ENCODE measurements around the gene ABI2.

Gene ABI2

DNA sequence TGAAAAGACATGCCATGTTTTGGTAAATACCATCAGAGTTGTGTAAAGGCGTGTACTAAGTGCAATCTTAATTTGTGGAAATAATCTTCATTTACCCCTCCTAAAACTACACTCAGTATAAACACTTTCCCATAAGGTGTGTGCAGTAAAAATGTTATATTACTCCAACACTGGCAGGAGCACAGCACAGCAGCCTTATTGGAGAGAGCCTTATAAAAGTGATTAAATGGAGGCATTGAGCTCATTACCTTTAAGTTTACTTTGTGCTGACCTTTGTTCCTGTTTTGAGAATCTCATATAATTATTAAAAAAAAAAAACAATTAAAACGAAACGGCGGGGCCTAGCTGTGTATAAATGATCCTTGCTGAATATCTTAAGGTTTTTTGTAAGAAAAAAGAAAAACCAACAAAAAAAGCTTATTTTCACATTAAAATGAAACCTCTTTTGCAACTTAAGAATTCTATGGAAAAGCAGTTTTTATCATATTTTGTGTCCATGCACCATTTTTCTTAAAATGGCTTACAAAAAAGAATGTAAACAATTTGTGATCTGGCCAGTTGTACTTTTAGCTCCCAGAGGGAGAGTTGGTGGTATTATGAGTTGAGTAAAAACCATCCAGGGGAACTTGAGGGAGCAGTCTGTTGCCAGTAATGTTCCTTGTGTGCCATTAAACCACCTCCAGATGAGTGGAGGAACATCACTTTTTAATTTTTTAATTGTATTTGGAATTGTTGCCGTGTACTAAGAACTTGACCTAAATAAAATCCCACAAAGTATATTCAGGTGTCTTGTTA is 103.4 kb downstream of the ABI2 start:
- DNase-seq: no peak

DNA sequence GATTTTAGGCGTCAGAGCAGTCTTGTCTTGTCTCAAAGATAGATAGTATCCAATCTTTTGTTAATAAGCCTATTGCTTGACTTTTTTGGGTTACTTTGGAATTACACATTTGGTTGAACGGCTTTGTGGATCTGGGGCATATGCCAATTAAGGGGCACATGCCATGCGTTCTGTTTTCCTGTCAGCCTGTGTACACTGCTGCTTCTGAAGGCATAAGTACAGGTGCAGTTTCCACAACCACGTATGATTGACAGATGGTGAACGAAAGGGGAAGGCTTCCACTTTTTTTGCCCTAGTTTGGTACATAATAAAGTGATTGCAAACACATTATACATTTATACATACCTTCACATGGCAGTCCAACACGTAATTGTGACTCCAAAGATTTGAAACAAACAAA is 104.6 kb downstream of the ABI2 start:
- no peak for DNase-seq

GRCh38 chr2:203436496-203436895 is 108.3 kb downstream of the ABI2 start:
- DNase-seq: no peak

DNA sequence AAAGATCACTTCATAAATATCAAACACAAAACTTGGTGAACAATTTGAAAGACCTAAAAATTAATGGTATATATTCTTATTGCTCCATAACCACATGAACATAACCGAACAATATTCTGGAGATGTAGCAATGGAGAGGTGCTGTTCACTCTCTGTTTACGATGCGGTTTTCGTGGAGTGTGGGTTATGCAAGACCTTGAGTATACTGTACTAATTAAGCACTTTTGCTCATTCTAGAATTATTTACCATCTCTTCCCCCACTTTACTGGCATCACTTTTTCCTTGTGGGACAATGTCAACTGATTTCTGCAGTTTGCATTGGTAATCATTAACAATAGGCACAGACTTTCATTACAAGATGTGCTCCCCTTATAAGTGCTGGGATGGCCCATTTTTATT is 109.3 kb downstream of the ABI2 start:
- DNase-seq: no peak

GRCh38 chr2:203438528-203438927 is 110.3 kb downstream of the ABI2 start:
- no peak for DNase-seq

DNA sequence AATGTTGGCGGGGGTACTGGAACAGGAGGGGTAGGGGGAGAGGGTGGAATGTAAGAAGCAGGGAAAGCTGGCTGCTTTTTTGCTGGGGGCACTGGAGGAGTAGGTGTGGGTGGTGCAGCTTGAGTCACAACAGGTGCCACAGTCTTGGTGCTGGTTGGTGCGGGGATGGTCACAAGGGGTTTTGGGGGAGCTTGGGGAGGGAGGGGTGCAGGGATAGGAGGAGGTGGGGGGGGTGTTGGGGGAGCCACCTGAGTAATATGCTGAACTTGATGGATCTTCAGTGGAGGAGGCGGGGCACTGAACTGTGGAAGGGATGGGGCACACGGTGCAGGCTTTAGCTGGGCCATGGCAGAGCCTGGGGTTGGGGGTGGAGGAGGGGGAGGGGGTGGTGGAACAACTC is 112.5 kb downstream of the ABI2 start:
- no peak for DNase-seq

DNA sequence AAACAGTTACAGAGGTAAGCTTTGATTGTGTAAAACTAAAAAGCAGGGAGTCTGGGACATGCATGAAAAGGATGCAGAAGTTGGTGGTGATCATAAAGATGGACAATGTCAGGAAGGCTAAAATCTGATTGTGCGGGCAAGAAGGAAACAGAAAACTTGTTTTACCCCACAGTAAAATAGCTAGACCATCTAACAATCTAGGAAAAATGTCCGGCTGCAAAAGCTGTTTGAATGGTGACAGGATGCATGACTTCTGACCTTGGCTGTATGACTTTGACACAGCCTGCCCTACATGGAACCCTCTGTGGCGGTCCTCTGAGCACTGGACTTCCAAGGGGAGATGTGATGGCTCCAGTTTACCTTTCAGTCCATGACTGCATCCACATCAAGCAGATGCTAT is 113.3 kb downstream of the ABI2 start:
- no peak for DNase-seq

DNA sequence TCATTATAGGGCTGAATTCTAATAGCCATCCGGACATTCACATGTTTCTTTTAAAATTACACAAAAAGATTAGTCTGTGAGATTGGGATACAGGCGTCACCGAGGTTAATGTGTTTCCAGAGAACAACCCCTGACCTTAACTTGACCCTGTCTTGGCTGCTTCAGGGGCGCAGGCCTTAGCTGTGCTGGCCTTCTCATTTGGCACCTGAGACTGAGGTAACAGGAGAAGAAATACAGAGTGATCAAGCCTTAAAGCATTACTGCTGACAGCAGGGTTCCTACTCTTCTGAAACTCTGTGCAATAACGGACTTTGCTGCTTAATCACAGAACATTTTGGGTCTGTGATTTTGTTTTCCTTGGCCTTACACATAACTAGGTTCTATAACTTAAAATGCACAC is 114.3 kb downstream of the ABI2 start:
- no peak for DNase-seq

DNA sequence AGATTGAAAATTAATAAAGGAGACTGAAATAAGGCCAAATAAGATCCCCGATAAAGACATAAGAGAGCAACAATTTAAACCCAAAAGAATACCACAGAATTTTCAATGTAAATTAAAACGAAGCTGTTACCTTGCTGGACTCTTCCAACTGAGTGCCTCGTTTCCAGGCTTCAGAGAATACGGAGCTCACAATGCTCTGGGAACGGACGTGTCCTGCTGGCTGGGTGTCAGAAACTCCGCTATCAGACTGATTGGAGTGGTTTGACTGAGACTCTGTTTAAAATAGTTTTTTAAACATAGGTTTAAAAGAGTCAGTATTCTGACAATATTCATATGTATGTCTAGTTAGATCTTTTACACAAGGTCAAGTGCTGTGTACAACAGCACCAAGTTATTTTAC is 116.5 kb downstream of the ABI2 start:
- DNase-seq: no peak

- peak; percentile 55 for DNase-seq
Measured at GRCh38 chr2:203446071-203446481, 117.9 kb downstream of the ABI2 start.

DNA sequence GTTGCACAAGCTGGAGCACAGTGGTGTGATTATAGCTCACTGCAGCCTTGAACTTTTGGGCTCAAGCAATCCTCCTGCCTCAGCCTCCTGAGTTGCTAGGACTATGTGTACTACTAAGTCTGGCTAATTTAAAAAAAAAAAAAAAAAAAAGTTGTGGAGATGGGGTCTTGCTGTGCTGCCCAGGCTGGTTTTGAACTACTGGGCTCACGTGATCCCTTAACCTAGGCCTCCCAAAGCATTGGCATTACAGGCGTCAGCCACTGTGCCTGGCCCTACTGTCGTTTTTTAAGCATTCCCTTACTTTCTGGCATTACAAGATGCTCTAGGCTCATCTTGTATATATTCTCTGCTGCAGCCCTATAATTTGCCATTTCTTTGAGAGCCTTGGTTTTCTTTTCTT is 118.6 kb downstream of the ABI2 start:
- DNase-seq: no peak

DNA sequence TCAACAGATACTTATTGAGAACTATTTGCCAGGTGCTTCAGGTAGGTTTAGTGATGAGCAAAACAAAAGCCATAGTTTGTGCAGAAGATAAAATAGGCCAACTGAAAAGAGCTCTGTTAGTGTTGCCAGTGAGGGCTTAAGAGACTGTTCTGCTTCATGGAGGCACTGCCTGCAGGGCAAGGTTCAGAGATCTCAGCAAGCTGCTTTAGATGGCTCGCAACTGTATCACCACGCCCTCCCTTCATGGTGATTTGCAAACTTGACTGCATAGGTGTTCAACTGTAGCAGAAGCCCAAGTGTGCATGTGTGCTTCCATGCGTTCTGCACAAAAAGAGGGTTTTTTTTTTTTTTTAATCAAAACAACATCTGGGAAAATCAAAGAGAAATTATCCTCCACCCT is 122.4 kb downstream of the ABI2 start:
- no peak for DNase-seq

GRCh38 chr2:203451011-203451410 is 122.8 kb downstream of the ABI2 start:
- peak; percentile 70 for DNase-seq

DNA sequence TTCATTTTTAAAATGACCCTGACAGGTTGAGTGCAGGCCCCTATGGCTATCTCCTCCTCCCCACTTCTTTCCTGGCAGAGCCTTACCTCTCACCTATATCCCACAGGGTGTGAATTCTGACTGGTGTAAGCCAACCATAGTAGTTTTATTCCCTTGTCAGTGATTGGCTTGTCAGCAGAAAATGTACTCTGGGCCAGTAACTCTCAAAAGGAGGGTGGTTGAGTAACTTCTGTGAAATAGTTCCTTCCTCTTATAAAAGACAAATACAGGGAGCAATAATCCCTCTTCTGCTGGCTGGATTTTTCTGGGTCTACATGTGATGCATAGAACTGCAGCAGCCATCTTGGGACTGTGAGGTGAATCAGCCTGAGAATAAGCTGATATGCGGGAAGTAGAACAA is 123.5 kb downstream of the ABI2 start:
- DNase-seq: peak; percentile 22

- peak; percentile 53 for DNase-seq
Measured at GRCh38 chr2:203453858-203454451, 125.8 kb downstream of the ABI2 start.

GRCh38 chr2:203455209-203455608 is 127.0 kb downstream of the ABI2 start:
- DNase-seq: no peak

GRCh38 chr2:203461746-203462145 is 133.6 kb downstream of the ABI2 start:
- peak; percentile 24 for DNase-seq

- no peak for DNase-seq
Measured at GRCh38 chr2:203462308-203462707, 134.1 kb downstream of the ABI2 start.

DNA sequence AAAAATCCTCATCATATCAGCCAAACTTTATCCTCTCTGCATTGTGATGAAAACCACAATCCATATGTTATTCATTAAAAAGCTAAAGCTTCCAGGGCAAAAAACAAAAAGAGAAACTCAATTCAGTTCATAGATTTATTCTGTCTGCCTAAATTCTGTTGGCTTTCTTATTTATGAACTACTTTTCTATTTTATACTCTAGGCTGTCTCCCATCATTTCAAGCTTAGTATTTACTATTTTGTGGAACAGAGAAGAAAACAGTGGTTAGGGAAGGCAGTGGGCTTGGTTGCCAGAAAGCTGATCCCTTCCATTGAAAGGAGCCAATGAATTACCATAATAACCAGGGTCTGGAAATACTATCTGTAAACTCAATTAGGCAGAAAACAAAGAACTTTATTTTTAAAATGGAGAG is 135.1 kb downstream of the ABI2 start:
- peak; percentile 79 for DNase-seq

DNA sequence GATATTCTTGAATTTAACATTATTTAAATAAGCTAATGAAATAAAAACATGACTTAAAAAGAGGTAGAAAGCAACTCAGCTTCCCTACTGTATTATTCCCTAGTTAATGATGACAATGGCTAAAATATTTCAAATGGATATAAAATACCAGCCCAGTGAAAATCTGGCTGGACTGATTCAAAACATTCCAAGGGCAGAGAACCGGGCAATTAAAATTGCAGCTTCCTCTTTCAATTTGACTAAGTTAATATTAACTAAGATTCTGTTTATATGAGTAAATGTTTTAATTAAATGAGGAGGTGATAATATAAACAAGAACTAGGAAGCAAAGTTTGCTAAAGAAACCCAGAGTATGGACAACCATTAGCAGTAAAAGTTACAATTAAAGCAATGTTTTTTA is 141.4 kb downstream of the ABI2 start:
- DNase-seq: no peak

DNA sequence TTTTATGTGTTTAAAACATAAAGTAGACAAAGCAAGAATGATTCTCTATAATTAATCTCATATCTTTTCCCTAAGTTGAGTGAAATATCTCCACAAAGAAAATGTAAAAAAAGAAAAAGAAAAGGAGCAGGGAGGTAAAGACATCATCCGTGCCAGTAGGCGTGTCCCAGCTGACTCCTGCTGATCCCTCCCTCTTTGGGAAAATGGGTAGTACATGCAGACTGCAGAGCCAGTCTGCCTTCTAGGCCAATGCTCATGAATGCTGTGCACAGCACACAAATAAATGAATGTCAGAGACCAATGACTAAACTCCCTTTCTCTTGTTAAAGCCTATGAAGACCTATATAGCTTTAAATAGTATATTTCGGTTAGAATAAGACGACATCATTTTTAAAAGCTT is 142.2 kb downstream of the ABI2 start:
- DNase-seq: no peak

GRCh38 chr2:203471323-203471722 is 143.1 kb downstream of the ABI2 start:
- no peak for DNase-seq

GRCh38 chr2:203476881-203477280 is 148.7 kb downstream of the ABI2 start:
- no peak for DNase-seq

DNA sequence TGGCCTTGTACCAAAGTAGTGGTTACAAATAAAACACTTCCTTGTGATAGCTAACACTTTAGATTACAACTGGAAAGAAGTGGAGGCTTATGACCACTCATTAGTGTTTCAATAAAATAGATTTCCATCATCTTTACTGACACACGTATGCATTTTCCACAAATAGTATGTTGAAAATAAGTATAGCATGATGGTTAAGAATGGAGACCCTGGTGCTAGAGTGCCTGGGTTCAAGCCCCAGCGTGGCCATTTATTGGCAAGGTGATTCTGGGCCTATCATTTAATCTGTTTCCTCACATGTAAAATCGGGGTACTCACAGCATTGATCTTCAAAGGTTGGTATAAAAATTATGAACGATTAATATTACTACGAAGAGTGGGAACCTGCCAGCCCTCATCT is 152.4 kb downstream of the ABI2 start:
- no peak for DNase-seq

All from fibroblast of upper back skin (primary cell).